Islet of Langerhans (tissue), 1 donor: ENCODE measurements around the gene GRM4.

Source experiments
- FAIRE-seq: peaks from one replicate; lab custom pipeline; 2011; peaks lifted over from hg19 to GRCh38; lab: Jason Lieb, UNC

GRM4 gene

GRCh38 chr6:33977606-33978411 is 168.1 kb downstream of the GRM4 start:
- no peak for FAIRE-seq

- no peak for FAIRE-seq
These were observed 169.2 kb downstream of the GRM4 start for GRCh38 chr6:33976437-33977360.

- FAIRE-seq, result no peak
These were observed 170.0 kb downstream of the GRM4 start for GRCh38 chr6:33975661-33976436.

GRCh38 chr6:33974471-33974870 is 171.4 kb downstream of the GRM4 start:
- FAIRE-seq, result no peak

- FAIRE-seq, result no peak
These were observed 171.9 kb downstream of the GRM4 start for GRCh38 chr6:33974030-33974429.

GRCh38 chr6:33971580-33971979 is 174.3 kb downstream of the GRM4 start:
- FAIRE-seq, result no peak
